OCI-M2 (cell line): Measurements from ENCODE around the gene SRPRB.
"Not testable (repeated sequence)": the region's sequence is repeated elsewhere in the genome, so short reads cannot be mapped to it uniquely, and the experiment has no call there.

Source experiments
- DNase-seq: peaks from one replicate; lab custom pipeline; 2025; ENCODE audit not compliant: unreplicated experiment; lab: John Stamatoyannopoulos, UW

SRPRB gene

GRCh38 chr3:133777807-133778568, 27.6 kb upstream of the SRPRB start:
- no peak for DNase-seq

GRCh38 chr3:133779626-133780203, 25.9 kb upstream of the SRPRB start:
- no peak for DNase-seq

- not testable (repeated sequence) for DNase-seq
These were observed 24.9 kb upstream of the SRPRB start for GRCh38 chr3:133780756-133781155.

- no peak for DNase-seq
These were observed 24.0 kb upstream of the SRPRB start for GRCh38 chr3:133781570-133781969.

GRCh38 chr3:133782454-133782853, 23.2 kb upstream of the SRPRB start:
- DNase-seq, result no peak

- DNase-seq, result no peak
These were observed 21.9 kb upstream of the SRPRB start for GRCh38 chr3:133783762-133784161.

GRCh38 chr3:133788024-133788423, 17.6 kb upstream of the SRPRB start:
- DNase-seq, result no peak

- DNase-seq, result no peak
These were observed 13.3 kb upstream of the SRPRB start for GRCh38 chr3:133792171-133792763.

- no peak for DNase-seq
These were observed 8.1 kb upstream of the SRPRB start for GRCh38 chr3:133797396-133798105.

- DNase-seq, result no peak
These were observed 5.6 kb upstream of the SRPRB start for GRCh38 chr3:133799794-133800585.

GRCh38 chr3:133803469-133803868, 2.1 kb upstream of the SRPRB start:
- no peak for DNase-seq

- no peak for DNase-seq
These were observed 719 bp upstream of the SRPRB start for GRCh38 chr3:133804896-133805295.

GRCh38 chr3:133805384-133805701, 272 bp upstream of the SRPRB start:
- no peak for DNase-seq

- no peak for DNase-seq
These were observed 7.3 kb downstream of the SRPRB start for GRCh38 chr3:133812872-133813271.

GRCh38 chr3:133815386-133815785, 9.8 kb downstream of the SRPRB start:
- no peak for DNase-seq

- no peak for DNase-seq
These were observed 14.5 kb downstream of the SRPRB start for GRCh38 chr3:133820129-133820528.

GRCh38 chr3:133820889-133821675, 15.5 kb downstream of the SRPRB start:
- DNase-seq, result no peak

GRCh38 chr3:133821767-133822638, 16.4 kb downstream of the SRPRB start:
- DNase-seq, result no peak

GRCh38 chr3:133824961-133825485, 19.4 kb downstream of the SRPRB start:
- DNase-seq, result no peak
